HCT116 (cell line): ENCODE data around the gene WDFY2. TPM values are rescaled to one million over a fixed set of nuclear protein-coding genes. Genes with fewer than 3 reads are reported as not detected.

Source experiments
- ATAC-seq: fragments of 200-7000 bp; cut with Tn5 transposase; 2 replicates; pipeline ENCODE4 v1.9.1; 2020; ENCODE audit warnings: mild to moderate bottlenecking, moderate library complexity
- BruUV-seq: library from RNA; stranded (reverse); fragments of 400-500 nt; replicated peaks from 2 replicates; lab custom pipeline; 2021; lab: Mats Ljungman, UMichigan
- CTCF ChIA-PET: fragments of 300-600 bp; sonication (Branson Sonifier 250); formaldehyde crosslinking; loops from one replicate; lab custom pipeline; 2021; ENCODE audit warnings: antibody characterized with exemption; lab: Charles Lee
- POLR2A ChIA-PET: fragments of 300-600, 350-600 bp; sonication (Branson Sonifier 250); formaldehyde crosslinking; loops from one replicate; lab custom pipeline; 2021; ENCODE audit warnings: antibody characterized with exemption; lab: Charles Lee
- RAD21 ChIA-PET, 2 experiments: fragments of 300-600 bp; sonication (Branson Sonifier 250); formaldehyde crosslinking; loops; one replicate each; lab custom pipeline; 2023; ENCODE audit warnings: low total read pairs in 2 of 2; ENCODE audit not compliant: uncharacterized antibody in 2 of 2, unreplicated experiment in 2 of 2, low non-redundant PET in 1 of 2; lab: Charles Lee
- DNase-seq: peaks from one replicate; pipeline ENCODE4 v3.0.0-alpha.2; 2010; ENCODE audit warnings: low read depth, low spot score
- H2AFZ ChIP-seq: fragments of 200-600 bp; shearing (Covaris generic), sonication (generic); 2 replicates; pipeline ENCODE4 v1.6.1; 2017; ENCODE audit warnings: low read depth, mixed run types, mixed read lengths, antibody characterized with exemption, low read length; ENCODE audit not compliant: poor library complexity, severe bottlenecking
- H3K27ac ChIP-seq: 2 replicates; pipeline ENCODE4 v1.5.1; 2012; ENCODE audit warnings: low read depth, low read length
- H3K27me3 ChIP-seq: fragments of 200-600 bp; sonication (generic); 2 replicates; pipeline ENCODE4 v1.6.1; 2016; ENCODE audit warnings: mixed run types, low read length, mixed read lengths; ENCODE audit not compliant: insufficient read depth
- H3K36me3 ChIP-seq, 2 experiments: fragments of 200-500 bp in 1 of 2; fragments of 200-600 bp in 1 of 2; sonication (Bioruptor generic) in 1 of 2; sonication (generic) in 1 of 2; 2 replicates each; pipeline versions ENCODE4 v1.5.1 to v1.6.1; 2014 to 2016; ENCODE audit warnings: low read length in 2 of 2, inconsistent platforms in 1 of 2, mixed read lengths in 1 of 2, mixed run types in 1 of 2; ENCODE audit not compliant: insufficient read depth in 2 of 2, control insufficient read depth in 1 of 2
- H3K4me1 ChIP-seq, 2 experiments: fragments of 200-600 bp in 1 of 2; sonication (generic) in 1 of 2; 2 replicates each; pipeline versions ENCODE4 v1.5.1 to v1.6.1; 2012 to 2017; ENCODE audit warnings: low read length in 2 of 2, inconsistent platforms in 1 of 2, mild to moderate bottlenecking in 1 of 2, mixed read lengths in 1 of 2, mixed run types in 1 of 2, moderate library complexity in 1 of 2; ENCODE audit not compliant: insufficient read depth in 2 of 2, control insufficient read depth in 1 of 2
- H3K4me2 ChIP-seq: fragments of 200-600 bp; sonication (generic); 2 replicates; pipeline ENCODE4 v1.6.1; 2017; ENCODE audit warnings: mixed run types, low read length, mixed read lengths
- H3K4me3 ChIP-seq, 2 experiments: fragments of 200-600 bp in 1 of 2; sonication (generic) in 1 of 2; replicated peaks in 1 of 2; 2 replicates each; pipeline ENCODE4 v1.5.1; 2011 to 2016; ENCODE audit warnings: low read length in 2 of 2, control low read depth in 1 of 2, low read depth in 1 of 2, mild to moderate bottlenecking in 1 of 2, mixed read lengths in 1 of 2, mixed run types in 1 of 2
- H3K79me2 ChIP-seq: fragments of 200-600 bp; sonication (generic); 2 replicates; pipeline ENCODE4 v1.6.1; 2017; ENCODE audit warnings: mild to moderate bottlenecking, mixed run types, low read length, moderate library complexity, mixed read lengths; ENCODE audit not compliant: insufficient read depth
- H3K9ac ChIP-seq: fragments of 200-600 bp; sonication (generic); 2 replicates; pipeline ENCODE4 v1.6.1; 2016; ENCODE audit warnings: low read length, mixed read lengths
- H3K9me2 ChIP-seq: fragments of 200-600 bp; sonication (generic), shearing (Covaris generic); 2 replicates; pipeline ENCODE4 v1.6.1; 2017; ENCODE audit warnings: mixed run types, mild to moderate bottlenecking, moderate library complexity; ENCODE audit not compliant: insufficient read depth
- H3K9me3 ChIP-seq, 2 experiments: fragments of 200-500 bp in 1 of 2; fragments of 200-600 bp in 1 of 2; sonication (Bioruptor generic) in 1 of 2; sonication (generic) in 1 of 2; 2 replicates each; pipeline ENCODE4 v1.6.1; 2014 to 2017; ENCODE audit warnings: low read length in 2 of 2, mixed read lengths in 2 of 2, inconsistent platforms in 1 of 2, low read depth in 1 of 2, mild to moderate bottlenecking in 1 of 2, mixed run types in 1 of 2, moderate library complexity in 1 of 2; ENCODE audit not compliant: control insufficient read depth in 1 of 2, insufficient read depth in 1 of 2
- H4K20me1 ChIP-seq: fragments of 200-600 bp; sonication (generic), shearing (Covaris generic); 2 replicates; pipeline ENCODE4 v1.6.1; 2017; ENCODE audit warnings: mixed run types, mild to moderate bottlenecking, moderate library complexity; ENCODE audit not compliant: insufficient read depth
- ATF3 ChIP-seq: IDR thresholded peaks from 2 replicates; pipeline ENCODE4 v1.6.1; 2012
- CBX3 ChIP-seq: IDR thresholded peaks from 2 replicates; pipeline ENCODE4 v1.6.1; 2012; ENCODE audit warnings: low read depth
- CEBPB ChIP-seq: IDR thresholded peaks from 2 replicates; pipeline ENCODE4 v1.6.1; 2012; ENCODE audit warnings: low read depth
- CTCF ChIP-seq, 3 experiments: fragments of 200-600 bp in 1 of 3; sonication (generic) in 1 of 3; IDR thresholded peaks in 2 of 3; conservative IDR thresholded peaks in 1 of 3; 2 replicates each; pipeline ENCODE4 v1.5.1; 2012 to 2017; ENCODE audit warnings: low read depth in 2 of 3, low read length in 2 of 3, antibody characterized with exemption in 1 of 3, borderline replicate concordance in 1 of 3, control low read depth in 1 of 3, mild to moderate bottlenecking in 1 of 3, mixed read lengths in 1 of 3, mixed run types in 1 of 3, moderate library complexity in 1 of 3; ENCODE audit not compliant: insufficient read depth in 1 of 3
- EGR1 ChIP-seq: IDR thresholded peaks from 2 replicates; pipeline ENCODE4 v1.6.1; 2012; ENCODE audit warnings: low read depth
- ELF1 ChIP-seq: IDR thresholded peaks from 2 replicates; pipeline ENCODE4 v1.6.1; 2012; ENCODE audit warnings: low read depth, borderline replicate concordance
- EZH2 ChIP-seq: fragments of 200-600 bp; sonication (generic); IDR thresholded peaks from 2 replicates; pipeline ENCODE4 v1.6.1; 2017; ENCODE audit warnings: antibody characterized with exemption, mixed run types
- EZH2phosphoT487 ChIP-seq: fragments of 200-600 bp; IDR thresholded peaks from 2 replicates; pipeline ENCODE4 v1.6.1; 2018; ENCODE audit warnings: antibody characterized with exemption, borderline replicate concordance
- FOSL1 ChIP-seq: IDR thresholded peaks from 2 replicates; pipeline ENCODE4 v1.6.1; 2012; ENCODE audit warnings: low read depth
- JUND ChIP-seq: IDR thresholded peaks from 2 replicates; pipeline ENCODE4 v1.6.1; 2012
- MAX ChIP-seq: IDR thresholded peaks from 2 replicates; pipeline ENCODE4 v1.6.1; 2012
- POLR2A ChIP-seq: IDR thresholded peaks from 2 replicates; pipeline ENCODE4 v1.7.0; 2011; ENCODE audit warnings: borderline replicate concordance; ENCODE audit not compliant: insufficient read depth, insufficient read length; ENCODE audit errors: extremely low read depth
- POLR2AphosphoS5 ChIP-seq: IDR thresholded peaks from 2 replicates; pipeline ENCODE4 v1.6.1; 2011; ENCODE audit warnings: mild to moderate bottlenecking, low read depth, low read length, moderate library complexity
- SIN3A ChIP-seq: IDR thresholded peaks from 2 replicates; pipeline ENCODE4 v1.6.1; 2012; ENCODE audit warnings: low read depth
- SP1 ChIP-seq: IDR thresholded peaks from 2 replicates; pipeline ENCODE4 v1.6.1; 2012; ENCODE audit warnings: low read depth
- SRF ChIP-seq: IDR thresholded peaks from 2 replicates; pipeline ENCODE4 v1.6.1; 2012; ENCODE audit warnings: low read depth
- TCF7L2 ChIP-seq: IDR thresholded peaks from 2 replicates; pipeline ENCODE4 v1.7.0; 2011; ENCODE audit warnings: borderline replicate concordance, inconsistent platforms; ENCODE audit not compliant: insufficient read depth, insufficient read length; ENCODE audit errors: extremely low read depth
- YY1 ChIP-seq: IDR thresholded peaks from 2 replicates; pipeline ENCODE4 v1.6.1; 2011; ENCODE audit warnings: low read length, low read depth, moderate library complexity, mild to moderate bottlenecking; ENCODE audit not compliant: insufficient replicate concordance; ENCODE audit errors: extremely low read depth
- ZBTB33 ChIP-seq: IDR thresholded peaks from 2 replicates; pipeline ENCODE4 v1.6.1; 2011; ENCODE audit warnings: mild to moderate bottlenecking, low read length, moderate library complexity; ENCODE audit not compliant: insufficient replicate concordance; ENCODE audit errors: extremely low read depth
- intact Hi-C: fragments of 100-400 bp; cut with micrococcal nuclease; formaldehyde crosslinking; loops from 2 replicates; pipeline ENCODE4 v1.10.0; 2022
- total RNA-seq: library from RNA; stranded (reverse); gene quantifications from one replicate; pipeline ENCODE4 v1.2.1, GENCODE V29; 2021; ENCODE audit not compliant: unreplicated experiment

The WDFY2 gene
- total RNA-seq, 1 experiment from 2014 or later, result 6.1 TPM

GRCh38 chr13:51724721-51725120 lies 140.5 kb downstream of the WDFY2 start:
- no peak for TF ChIP-seq EGR1
- TF ChIP-seq CBX3, result no peak
- TF ChIP-seq JUND, result no peak
- no peak for TF ChIP-seq SIN3A
- TF ChIP-seq SRF, result no peak
- no peak for TF ChIP-seq ZBTB33
- TF ChIP-seq CTCF (IDR thresholded peaks at IDR 0.05 in 2 of 3, conservative IDR thresholded peaks at IDR 0.05 in 1 of 3; ENCODE audit: borderline replicate concordance in 1 of 3, insufficient read depth in 1 of 3, low read depth in 2 of 3, low read length in 2 of 3), result no peak
- no peak for TF ChIP-seq SP1
- TF ChIP-seq YY1, result no peak
- TF ChIP-seq ATF3, result no peak
- no peak for TF ChIP-seq ELF1
- no peak for TF ChIP-seq CEBPB
- TF ChIP-seq MAX, result no peak
- no peak for TF ChIP-seq EZH2phosphoT487
- TF ChIP-seq TCF7L2, result no peak
- TF ChIP-seq FOSL1, result no peak
- no peak for TF ChIP-seq EZH2
- TF ChIP-seq POLR2A, result no peak
- no peak for TF ChIP-seq POLR2AphosphoS5
- no peaks in the 10 kb centered on the region for H4K20me1 ChIP-seq
- no peak overlapping the region for H3K4me2 ChIP-seq
- no peaks in the 10 kb centered on the region for H3K79me2 ChIP-seq
- intact Hi-C loops, result no loop called here
- no peaks in the 10 kb centered on the region for H3K36me3 ChIP-seq
- ChIA-PET RAD21 (no interaction called here), POLR2A (no interaction called here), CTCF (no interaction called here)
- no peaks in the 10 kb centered on the region for H3K9me3 ChIP-seq
- 0 out of 4 replicates have a peak, but pooled peaks cover 0 to under 1% of the 10 kb centered on the region in 2 experiments for H3K4me1 ChIP-seq
- no peak overlapping the region for H3K9ac ChIP-seq
- no peaks in the 10 kb centered on the region for H3K9me2 ChIP-seq
- ATAC-seq, result no peak
- H3K27ac ChIP-seq, result no peak overlapping the region
- no peak for DNase-seq
- H2AFZ ChIP-seq, result no peak overlapping the region
- H3K4me3 ChIP-seq, result no peak overlapping the region
- H3K27me3 ChIP-seq, result no peaks in the 10 kb centered on the region
- no TSS peak for BruUV-seq
